HS-27A (cell line): Measurements from ENCODE around the gene MYBPHL.
"Not testable (repeated sequence)": the region's sequence is repeated elsewhere in the genome, so short reads cannot be mapped to it uniquely, and the experiment has no call there.

ENCODE experiments used
- DNase-seq: peaks from one replicate; pipeline ENCODE4 v3.0.0-alpha.2; 2012; ENCODE audit warnings: low read depth, missing footprints

The MYBPHL gene

DNA sequence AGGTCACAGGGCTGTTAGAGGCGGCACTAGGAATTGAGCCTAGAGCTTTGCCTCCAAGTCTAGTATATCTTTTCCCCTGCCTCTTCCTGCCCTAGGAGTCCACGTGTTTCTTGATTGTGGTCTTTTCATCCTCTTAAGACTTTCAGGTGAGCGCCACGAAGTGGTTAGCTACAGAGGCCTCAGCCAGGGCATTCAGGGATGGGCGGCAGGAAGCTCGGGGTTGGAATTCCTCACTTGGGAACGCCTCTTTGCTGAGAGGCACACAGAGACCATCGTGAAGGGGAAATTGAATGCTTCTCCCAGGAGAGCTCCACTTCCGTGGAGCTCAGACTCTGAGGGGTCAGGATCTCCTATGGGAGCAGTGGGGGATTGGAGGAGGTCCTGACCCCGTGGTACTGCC, 820 bp downstream of the MYBPHL start:
- not testable (repeated sequence) for DNase-seq

GRCh38 chr1:109304226-109304920, 2.4 kb downstream of the MYBPHL start:
- no peak for DNase-seq

DNA sequence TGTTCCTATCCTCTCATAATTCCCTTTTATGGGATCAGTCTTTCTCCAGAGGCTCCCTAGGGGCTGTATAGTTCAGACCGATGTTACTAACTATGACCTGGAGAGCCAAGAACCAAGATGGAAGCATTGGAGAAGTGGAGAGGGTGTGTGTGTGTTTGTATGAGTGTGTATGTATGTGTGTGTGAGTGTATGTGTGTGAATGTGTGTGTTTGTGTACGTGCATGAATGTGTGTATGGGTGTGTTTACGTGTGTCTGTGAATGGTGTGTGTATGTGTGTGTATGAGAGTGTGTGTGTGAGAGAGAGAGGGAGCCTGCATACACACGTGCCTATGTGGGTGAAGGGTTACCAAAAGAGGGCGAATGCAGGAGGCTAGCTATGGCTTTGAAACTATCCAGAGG, 4.9 kb downstream of the MYBPHL start:
- no peak for DNase-seq

DNA sequence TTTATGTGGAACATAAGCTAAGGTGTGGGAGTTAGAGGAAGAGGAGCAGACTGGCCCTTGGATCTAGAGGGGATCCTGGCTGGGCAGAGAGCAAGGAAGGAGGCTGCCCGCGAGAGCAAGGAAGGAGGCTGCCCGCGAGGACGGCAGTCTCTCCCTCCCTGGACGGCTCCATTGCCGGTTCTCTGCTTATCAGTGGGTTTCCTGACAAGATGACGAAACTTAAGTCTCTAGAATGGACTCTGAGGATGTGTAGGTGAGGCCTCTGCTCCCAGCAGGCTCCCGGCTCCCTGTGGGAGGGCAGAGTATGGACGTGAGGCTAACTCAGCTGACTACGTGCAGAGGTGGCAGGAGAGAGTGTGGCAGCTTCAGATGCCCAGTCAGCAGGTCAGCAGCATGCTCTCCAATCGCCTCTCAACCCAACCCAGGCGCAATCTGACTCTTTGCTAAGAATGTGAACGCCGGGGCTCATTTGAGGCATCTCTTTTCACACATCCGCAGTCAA, 6.1 kb downstream of the MYBPHL start:
- DNase-seq = no peak

DNA sequence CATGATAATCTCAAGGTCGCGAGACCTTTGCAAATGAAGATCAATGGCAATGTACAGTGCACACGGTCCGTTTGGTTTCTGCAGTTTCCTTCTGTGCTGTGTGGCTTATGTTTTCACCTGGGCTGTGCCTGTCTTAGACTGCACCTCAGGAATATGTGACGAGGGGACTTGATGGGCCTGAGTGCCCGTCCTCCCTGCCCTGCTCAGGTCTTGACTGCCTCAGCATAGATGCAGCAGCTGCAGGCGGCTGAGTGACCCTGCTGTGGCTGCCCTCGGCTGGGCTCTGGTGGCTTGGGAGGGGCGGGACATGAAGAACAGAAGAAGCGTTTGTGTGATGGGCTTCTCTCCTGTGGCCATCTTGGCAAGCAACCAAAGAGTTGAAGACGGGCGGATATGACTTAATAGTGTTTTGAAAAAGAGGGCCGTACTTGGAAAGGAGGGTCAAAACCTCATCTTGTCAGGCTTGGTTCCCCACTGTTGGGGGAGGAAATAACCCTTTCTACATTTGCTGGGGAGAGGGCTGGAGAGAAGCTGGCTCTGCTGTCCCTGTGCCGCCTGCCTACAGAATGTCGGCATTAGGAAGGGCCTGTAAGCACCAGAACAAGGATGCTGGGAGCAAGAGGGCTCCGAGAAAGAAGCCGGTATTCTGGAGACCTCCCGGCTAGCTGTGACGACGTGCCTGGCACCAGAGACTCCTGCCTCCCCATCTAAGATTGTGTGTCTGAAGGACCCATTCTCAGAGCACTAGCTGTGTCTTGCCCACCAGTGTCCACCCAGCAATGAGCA, 7.1 kb downstream of the MYBPHL start:
- DNase-seq = no peak

GRCh38 chr1:109298666-109299557, 7.9 kb downstream of the MYBPHL start:
- DNase-seq = peak; percentile 42

DNA sequence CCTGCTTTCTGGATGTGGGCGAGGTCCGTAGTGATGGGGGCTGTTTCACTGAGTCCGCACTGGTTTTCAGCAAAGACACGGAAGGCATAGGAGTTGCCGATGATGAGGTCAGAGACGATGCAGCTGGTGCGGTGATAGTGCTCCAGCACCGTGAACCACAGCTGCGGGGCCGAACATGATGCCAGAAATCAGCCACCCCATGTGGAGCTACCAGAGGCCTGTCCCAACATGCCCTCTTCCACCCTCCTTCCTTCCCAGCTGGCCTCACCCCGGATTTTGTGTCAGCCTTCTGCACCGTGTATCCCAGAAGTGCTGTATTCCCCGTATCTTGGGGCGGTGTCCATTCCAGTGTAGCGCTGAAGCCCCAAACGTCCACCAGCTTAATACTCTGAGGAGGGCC, 10.0 kb downstream of the MYBPHL start:
- DNase-seq = no peak

- no peak for DNase-seq
Observed at GRCh38 chr1:109295712-109296415, 10.9 kb downstream of the MYBPHL start.

- DNase-seq = no peak
Observed at GRCh38 chr1:109294481-109294880, 12.3 kb downstream of the MYBPHL start.

GRCh38 chr1:109293026-109293425, 13.8 kb downstream of the MYBPHL start:
- DNase-seq = no peak

DNA sequence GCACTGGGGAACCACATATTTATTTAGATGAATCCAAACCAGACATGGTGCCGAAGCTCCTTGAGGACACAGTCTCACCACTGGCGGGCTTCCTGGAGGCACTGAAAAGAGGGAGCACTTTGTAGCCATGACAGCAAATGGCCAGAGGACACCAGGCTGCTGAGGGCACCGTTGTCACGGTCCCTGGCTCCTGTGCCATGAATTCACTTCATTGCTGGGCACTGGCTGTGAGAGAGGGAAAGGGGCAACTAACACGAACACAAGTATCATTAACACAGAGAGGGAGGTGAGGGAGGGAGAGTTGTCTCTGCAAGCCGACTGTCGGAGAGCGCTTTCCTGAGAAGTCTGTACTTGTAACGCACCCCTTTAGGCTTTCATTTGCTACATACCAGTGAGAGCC, 14.4 kb downstream of the MYBPHL start:
- no peak for DNase-seq

GRCh38 chr1:109290998-109291397, 15.8 kb downstream of the MYBPHL start:
- DNase-seq = no peak

DNA sequence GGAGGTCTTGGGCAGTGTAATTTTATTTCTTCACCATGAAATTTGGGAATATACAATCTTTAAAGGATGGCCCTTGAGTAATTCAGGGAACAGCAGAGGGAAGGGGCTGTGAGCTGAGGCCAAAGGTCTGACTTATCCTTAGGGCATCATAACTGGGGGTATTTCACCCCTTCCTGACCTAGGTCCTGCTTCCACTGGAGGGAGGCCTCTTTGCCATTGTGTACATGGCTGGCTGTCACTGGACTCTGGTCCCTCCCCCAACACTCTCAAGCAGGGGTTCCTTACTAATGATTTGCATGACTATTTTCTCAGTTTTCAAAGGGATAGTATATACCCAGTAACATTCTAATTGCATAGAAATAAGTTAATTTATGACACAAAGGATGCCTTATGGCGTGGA, 16.7 kb downstream of the MYBPHL start:
- no peak for DNase-seq

- not testable (repeated sequence) for DNase-seq
Observed at GRCh38 chr1:109286762-109287161, 20.0 kb downstream of the MYBPHL start.

DNA sequence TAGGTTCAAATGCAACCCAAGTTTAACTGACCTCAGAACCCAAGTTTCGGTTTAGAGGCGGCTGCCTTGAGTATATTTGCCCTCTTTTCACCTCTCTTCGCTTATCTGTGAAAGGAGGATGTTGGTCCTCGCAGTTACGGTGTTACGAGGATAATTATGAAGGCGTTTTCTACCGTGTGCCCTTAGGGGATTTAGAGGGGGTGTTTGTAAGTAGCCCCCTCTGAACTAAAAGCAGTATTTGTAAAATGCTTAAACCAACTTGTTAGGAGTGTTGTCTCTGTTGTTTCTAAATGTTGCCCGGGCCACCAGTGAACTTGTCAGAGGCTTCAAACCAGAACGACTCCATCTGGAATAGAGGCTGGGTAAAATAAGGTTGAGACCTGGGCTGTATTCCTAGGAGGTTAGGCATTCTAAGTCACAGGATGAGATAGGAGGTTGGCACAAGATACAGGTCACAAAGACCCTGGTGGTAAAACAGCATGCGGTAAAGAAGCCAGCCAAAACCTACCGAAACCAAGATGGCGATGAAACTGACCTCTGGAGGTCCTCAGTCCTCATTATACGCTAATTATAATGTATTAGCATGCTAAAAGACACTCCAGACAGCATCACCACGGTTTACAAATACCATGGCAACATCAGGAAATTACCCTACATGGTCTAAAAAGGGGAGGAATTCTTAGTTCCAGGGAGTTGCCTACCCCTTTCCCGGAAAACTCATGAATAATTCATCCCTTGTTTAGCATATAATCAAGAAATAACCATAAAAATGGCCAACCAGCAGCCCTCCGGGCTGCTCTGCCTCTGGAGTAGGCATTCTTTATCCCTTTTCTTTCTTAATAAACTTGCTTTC, 22.8 kb downstream of the MYBPHL start:
- DNase-seq = no peak

GRCh38 chr1:109282952-109283747, 23.7 kb downstream of the MYBPHL start, which contains the start of gene PSRC1:
TSS of gene PSRC1 (minus strand) at chr1:109283145.
- peak; percentile 94 for DNase-seq

DNA sequence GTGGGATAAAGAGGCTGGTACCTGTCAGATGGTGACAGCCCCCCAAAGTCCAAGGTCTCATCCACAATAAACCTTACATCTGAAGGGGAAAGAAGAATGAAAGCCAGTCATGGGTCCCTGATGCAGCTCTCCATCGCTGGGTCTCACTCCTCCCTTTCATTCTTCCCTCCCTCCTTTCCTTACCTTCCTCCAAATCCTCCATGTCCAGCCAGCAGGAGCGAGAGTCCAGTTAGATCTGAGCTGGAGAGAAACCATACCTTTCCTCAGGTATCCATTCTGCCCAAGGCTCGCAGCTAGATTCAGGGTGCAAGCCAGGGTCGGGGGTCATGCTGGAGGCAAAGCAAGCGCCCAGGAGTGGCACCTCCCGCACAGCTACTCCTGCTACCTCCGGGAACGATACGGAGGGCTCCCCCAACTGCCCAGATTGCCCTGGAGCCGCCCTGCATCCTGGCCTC, 24.3 kb downstream of the MYBPHL start:
- DNase-seq = no peak

GRCh38 chr1:109281680-109282496, 24.9 kb downstream of the MYBPHL start:
- DNase-seq = no peak

DNA sequence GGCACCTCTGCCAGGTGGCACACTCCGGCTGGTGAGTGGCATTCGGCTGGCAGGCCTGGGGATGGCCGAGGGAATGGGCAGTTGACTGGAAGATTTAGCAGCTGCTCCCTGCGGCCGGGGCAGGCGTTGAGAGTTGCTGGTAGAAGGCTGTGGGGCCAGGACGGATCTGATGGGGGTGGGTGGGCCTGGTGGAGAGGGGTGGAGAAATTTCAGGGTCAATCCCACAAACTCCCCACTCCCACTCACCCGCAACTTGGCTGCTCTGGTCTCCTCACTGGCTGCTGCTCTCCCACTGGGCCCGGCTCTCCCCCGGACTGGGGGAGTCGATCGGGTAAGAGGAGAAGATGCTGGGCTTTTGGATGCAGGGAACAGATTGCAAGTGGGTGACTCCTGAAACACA, 25.9 kb downstream of the MYBPHL start:
- no peak for DNase-seq
